GM19099 (cell line): ENCODE results near the gene INCENP.

Experiments
- POLR2A ChIP-seq: IDR thresholded peaks from 3 replicates; pipeline ENCODE4 v1.6.1; 2011; ENCODE audit warnings: low read depth; ENCODE audit not compliant: insufficient read length; ENCODE audit errors: extremely low read depth

The INCENP gene

GRCh38 chr11:62144641-62145255 is 20.9 kb downstream of the INCENP start:
- no peak for TF ChIP-seq POLR2A

DNA sequence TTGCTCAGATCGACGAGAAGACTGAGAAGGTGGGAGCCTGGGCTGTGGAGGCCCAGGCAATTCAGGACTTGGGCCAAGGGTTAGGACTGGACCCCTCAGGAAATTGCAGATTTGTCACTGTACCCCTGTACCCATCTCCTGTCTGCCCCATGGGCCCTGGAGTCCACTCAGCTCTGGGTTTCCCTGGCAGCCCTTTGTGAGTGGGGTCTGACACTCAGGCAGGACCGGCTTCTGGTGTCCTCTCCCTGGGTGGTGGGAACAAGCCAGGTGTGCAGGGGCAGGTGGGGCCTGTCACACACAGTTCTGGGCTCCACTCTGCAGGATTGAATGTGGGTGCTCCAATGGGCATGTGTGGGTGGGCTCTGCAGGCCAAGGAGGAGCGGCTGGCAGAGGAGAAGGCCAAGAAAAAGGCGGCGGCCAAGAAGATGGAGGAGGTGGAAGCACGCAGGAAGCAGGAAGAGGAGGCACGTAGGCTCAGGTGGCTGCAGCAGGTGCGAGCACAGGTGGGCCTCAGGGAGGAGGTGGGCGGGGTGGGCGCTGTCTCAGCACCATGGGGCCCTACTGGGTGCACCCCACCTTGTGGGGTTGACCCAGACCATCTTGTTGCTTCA is 21.6 kb downstream of the INCENP start:
- no peak for TF ChIP-seq POLR2A

DNA sequence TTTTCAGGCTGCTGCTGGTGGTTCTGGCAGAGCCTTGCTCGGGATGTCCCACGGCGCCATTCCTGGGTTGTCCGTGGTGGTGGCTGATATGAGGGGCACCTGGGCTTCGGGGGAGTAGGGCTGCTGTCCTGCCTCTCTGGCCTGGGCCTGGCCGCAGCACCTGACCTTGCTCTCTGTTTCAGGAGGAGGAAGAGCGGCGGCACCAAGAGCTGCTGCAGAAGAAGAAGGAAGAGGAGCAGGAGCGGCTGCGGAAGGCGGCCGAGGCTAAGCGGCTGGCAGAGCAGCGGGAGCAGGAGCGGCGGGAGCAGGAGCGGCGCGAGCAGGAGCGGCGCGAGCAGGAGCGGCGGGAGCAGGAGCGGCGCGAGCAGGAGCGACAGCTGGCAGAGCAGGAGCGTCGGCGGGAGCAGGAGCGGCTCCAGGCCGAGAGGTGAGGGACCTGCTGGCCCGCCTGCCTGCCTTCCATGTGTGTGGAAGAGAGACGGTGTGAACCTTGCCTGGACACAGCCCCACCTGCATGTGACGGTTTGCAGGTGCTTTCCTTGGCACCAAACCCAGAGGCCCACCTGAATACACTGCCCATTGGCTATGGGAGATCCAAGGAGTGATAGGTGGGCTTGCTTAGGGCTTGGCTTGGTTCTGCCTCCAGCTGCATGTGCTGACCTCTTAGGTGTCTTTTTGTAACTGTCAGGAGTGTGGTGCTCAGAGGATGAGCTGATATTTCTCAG is 22.8 kb downstream of the INCENP start:
- no peak for TF ChIP-seq POLR2A

GRCh38 chr11:62147545-62147944 is 23.7 kb downstream of the INCENP start:
- no peak for TF ChIP-seq POLR2A

- no peak for TF ChIP-seq POLR2A
These were observed 24.6 kb downstream of the INCENP start for GRCh38 chr11:62148271-62148980.

DNA sequence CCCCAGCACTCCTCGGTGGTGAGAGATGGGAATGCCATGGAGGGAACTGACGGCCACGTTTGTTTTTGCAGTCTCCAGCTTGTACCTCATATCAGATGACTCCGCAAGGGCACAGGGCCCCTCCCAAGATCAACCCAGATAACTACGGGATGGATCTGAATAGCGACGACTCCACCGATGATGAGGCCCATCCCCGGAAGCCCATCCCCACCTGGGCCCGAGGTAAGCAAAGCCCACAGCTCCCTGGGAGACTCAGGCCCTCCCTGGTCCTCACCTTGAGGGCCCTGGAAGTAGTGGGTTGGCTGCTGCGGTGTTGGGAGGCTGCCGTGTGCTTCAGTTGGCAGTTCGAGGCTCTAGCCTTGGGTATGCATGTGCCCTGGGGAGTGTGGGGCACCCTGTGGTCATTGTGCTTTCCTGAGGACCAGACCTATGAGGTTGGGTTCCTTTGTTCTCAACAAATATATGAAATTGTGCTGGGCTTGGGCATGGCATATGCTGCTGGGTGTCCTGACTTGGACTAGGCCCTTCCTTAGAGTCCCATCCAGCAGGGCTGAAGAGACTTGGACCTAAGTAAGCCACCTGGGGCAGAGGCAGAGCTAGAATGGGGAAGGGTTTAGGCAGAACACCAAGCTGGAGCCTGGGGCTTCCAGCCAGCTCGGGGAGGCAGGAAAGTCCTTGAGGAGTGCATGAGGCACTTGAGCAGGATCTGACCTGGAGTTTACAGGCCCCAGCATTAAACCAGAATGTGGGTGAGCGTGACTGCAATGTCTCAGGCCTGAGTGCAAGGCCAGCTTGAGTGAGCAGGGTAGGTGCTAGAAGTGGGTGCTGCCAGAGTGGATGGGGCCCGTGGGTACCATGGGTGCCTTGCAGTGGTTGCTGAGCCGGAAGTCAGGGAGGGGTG is 26.4 kb downstream of the INCENP start:
- TF ChIP-seq POLR2A = no peak

DNA sequence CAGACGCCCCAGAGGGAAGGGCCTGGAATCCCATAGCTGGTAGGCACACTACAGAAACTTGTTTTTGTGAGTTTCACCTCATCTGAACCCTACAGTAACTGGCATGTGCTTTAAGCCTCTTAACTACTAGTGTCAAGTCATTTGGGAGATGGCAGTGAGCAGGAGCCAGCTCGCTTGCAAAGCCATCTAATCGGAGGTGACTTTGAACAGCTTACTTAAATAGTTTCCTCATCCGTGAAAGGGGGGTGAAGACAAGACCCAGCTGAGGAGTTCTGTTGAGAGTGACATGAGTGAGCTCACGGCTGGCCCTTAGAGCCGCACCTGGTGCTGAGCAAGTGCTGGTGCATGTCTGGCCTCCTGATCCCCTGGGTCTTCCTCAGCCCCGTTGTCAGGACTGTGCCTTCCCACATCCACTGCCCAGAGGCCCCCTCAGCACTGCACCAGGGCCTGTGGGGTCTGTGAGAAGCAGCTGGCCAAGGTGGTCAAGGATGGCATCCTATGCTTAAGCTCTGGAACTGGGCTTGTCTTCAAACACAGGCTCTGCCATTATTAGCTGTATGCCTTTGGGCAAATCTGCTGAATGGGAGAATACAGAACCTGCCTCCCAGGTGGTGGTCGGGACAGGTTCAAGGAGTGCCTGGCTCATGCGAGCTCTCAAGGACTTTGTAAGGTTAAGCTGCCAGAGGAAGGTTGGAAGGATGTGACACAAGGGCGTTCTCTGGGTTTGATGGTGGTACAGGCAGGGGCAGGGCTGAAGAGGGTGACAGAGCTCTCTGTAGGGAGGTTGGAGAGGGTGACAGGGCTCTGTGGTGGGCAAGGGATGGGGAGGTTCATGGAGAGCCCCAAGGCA is 27.3 kb downstream of the INCENP start:
- TF ChIP-seq POLR2A = no peak

- no peak for TF ChIP-seq POLR2A
These were observed 27.9 kb downstream of the INCENP start for GRCh38 chr11:62151737-62152102.

DNA sequence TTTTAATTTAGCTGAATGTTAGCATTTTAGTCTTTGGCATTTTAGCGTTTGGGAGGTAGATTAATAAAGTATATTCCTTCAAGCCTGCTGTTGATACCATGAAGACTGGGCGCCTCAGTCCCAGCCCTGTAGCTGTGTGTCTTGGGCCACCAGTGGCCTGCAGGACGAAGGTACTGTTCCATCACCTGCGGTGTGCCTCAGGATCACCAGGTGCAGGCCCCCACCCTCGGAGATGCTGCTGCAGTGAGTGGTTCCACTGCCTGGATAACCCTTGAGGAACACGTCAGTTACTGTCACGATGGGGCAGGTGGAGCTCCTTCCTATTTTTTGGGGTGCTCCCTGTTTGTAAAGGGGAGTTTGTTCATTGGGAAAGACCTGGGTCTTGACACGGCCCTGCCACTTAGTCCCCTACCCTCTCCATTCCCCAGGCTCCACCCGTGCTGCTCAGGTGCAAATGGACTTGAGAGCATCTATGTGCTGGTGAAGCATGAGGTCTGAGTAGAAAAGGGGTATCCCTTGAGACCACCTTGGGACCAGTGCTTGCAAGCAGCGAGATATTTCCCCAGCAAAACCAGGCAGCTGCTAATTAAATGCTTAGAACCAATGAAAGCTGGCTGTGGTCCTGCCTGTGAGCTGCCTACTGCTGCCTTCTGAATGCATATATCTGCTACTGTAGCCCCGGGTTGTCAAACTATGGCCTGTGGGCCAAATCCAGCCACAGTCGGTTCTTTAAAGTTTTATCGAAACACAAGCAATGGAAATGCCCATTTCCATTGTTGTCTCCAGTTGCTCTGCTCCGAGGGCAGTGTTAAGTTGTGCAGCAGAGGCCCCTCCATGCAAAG is 28.7 kb downstream of the INCENP start:
- no peak for TF ChIP-seq POLR2A

- TF ChIP-seq POLR2A = no peak
These were observed 29.2 kb downstream of the INCENP start for GRCh38 chr11:62153087-62153395.

DNA sequence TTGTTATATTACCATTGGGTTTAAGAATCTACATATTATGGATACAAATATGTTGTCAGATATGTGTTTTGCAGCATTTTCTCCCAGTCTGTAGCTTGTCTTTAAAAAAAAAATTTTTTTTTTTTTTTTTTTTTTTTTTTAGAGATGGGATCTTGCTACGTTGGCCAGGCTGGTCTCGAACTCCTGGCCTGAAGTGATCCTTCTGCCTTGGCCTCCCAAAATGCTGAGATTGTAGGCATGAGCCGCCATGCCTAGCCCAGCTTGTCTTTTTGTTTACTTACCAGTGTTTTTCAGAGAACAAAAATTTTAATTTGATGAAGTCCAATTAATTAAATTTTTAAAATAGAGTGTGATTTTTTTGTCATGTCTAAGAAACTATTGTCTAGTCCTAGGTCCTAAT is 29.8 kb downstream of the INCENP start:
- TF ChIP-seq POLR2A = no peak

GRCh38 chr11:62157603-62158002 is 33.8 kb downstream of the INCENP start:
- TF ChIP-seq POLR2A = no peak

- TF ChIP-seq POLR2A = no peak
These were observed 42.6 kb downstream of the INCENP start for GRCh38 chr11:62166371-62166770.
